Muscle of leg (tissue), 11 donors: ENCODE data around the gene PHTF1. TPM values are rescaled to one million over a fixed set of nuclear protein-coding genes. Genes with fewer than 3 reads are reported as not detected.

ENCODE experiments used
- DNase-seq: peaks from one replicate; pipeline ENCODE4 v3.0.0; 2013
- H3K27ac ChIP-seq: one replicate; pipeline ENCODE4 v1.5.1; 2013; ENCODE audit warnings: mild to moderate bottlenecking, low read length, control low read depth
- H3K27me3 ChIP-seq: one replicate; pipeline ENCODE4 v1.6.1; 2013; ENCODE audit warnings: low read length; ENCODE audit not compliant: control insufficient read depth, insufficient read depth
- H3K36me3 ChIP-seq: one replicate; pipeline ENCODE4 v1.6.1; 2013; ENCODE audit warnings: low read length; ENCODE audit not compliant: control insufficient read depth, insufficient read depth
- H3K4me1 ChIP-seq: one replicate; pipeline ENCODE4 v1.6.1; 2013; ENCODE audit warnings: low read length; ENCODE audit not compliant: control insufficient read depth, insufficient read depth
- H3K4me3 ChIP-seq: one replicate; pipeline ENCODE4 v1.5.1; 2013; ENCODE audit warnings: low read length, control low read depth
- H3K9me3 ChIP-seq: replicated peaks from 2 replicates; pipeline ENCODE4 v1.6.1; 2013; ENCODE audit warnings: low read depth, low read length; ENCODE audit not compliant: control insufficient read depth
- WGBS: methylation state at CpG from one replicate; pipeline ENCODE4 v1.1.5; 2013; ENCODE audit warnings: missing lambda C conversion rate; ENCODE audit not compliant: insufficient coverage; 5-methylcytosine and 5-hydroxymethylcytosine counted together
- polyA plus RNA-seq, 8 donors: library from polyadenylated mRNA; unstranded; fragments of 120-200 nt; gene quantifications; one replicate each; pipeline versions ENCODE4 v1.2.1 to v1.2.3, GENCODE V29; 2013; ENCODE audit warnings: inconsistent platforms in 1 of 8, low replicate concordance in 1 of 8; ENCODE audit not compliant: insufficient read length in 8 of 8, insufficient read depth in 1 of 8
- total RNA-seq: library from RNA; stranded (reverse); fragments of 120-200 nt; gene quantifications from one replicate; pipeline ENCODE4 v1.2.4, GENCODE V29; 2013

Gene PHTF1
- total and polyA plus RNA-seq, 9 donors = 10.1 to 15.9 (median 11.4) TPM

GRCh38 chr1:113793878-113794834, 34.9 kb upstream of the PHTF1 start:
- DNase-seq = no peak
- no peak overlapping the region for H3K27ac ChIP-seq
- H3K4me1 ChIP-seq = no peaks in the 10 kb centered on the region
- H3K36me3 ChIP-seq = peaks cover 9% of the 10 kb centered on the region
- no peak overlapping the region for H3K4me3 ChIP-seq
- no peaks in the 10 kb centered on the region for H3K27me3 ChIP-seq
- WGBS = 97% methylated on average over 5 of the region's 9 CpGs
- no peaks in the 10 kb centered on the region for H3K9me3 ChIP-seq

- no peaks in the 10 kb centered on the region for H3K27me3 ChIP-seq
- no peaks in the 10 kb centered on the region for H3K9me3 ChIP-seq
- WGBS = 60% methylated on average over 1 of the region's 1 CpG
- no peak overlapping the region for H3K4me3 ChIP-seq
- no peaks in the 10 kb centered on the region for H3K4me1 ChIP-seq
- H3K36me3 ChIP-seq = peaks cover 9% of the 10 kb centered on the region
- H3K27ac ChIP-seq = no peak overlapping the region
- no peak for DNase-seq
Measured at GRCh38 chr1:113792986-113793385, 33.7 kb upstream of the PHTF1 start.

GRCh38 chr1:113792471-113792870, 33.2 kb upstream of the PHTF1 start:
- Histone ChIP-seq H3K4me1 (no peaks in the 10 kb centered on the region), H3K27ac (no peak overlapping the region), H3K36me3 (peaks cover 9% of the 10 kb centered on the region), H3K27me3 (no peaks in the 10 kb centered on the region), H3K9me3 (no peaks in the 10 kb centered on the region), H3K4me3 (no peak overlapping the region)
- WGBS = no CpG with 5 or more reads among the region's 5 CpGs
- no peak for DNase-seq

GRCh38 chr1:113788802-113789201, 29.5 kb upstream of the PHTF1 start:
- no peak overlapping the region for H3K27ac ChIP-seq
- no peak for DNase-seq
- no CpG with 5 or more reads among the region's 3 CpGs for WGBS
- peaks cover 5% of the 10 kb centered on the region for H3K4me1 ChIP-seq
- no peaks in the 10 kb centered on the region for H3K27me3 ChIP-seq
- H3K4me3 ChIP-seq = no peak overlapping the region
- peaks cover 7% of the 10 kb centered on the region for H3K36me3 ChIP-seq
- H3K9me3 ChIP-seq = no peaks in the 10 kb centered on the region

- peaks cover 10% of the 10 kb centered on the region for H3K4me1 ChIP-seq
- WGBS = no CpG with 5 or more reads among the region's 3 CpGs
- H3K9me3 ChIP-seq = no peaks in the 10 kb centered on the region
Measured at GRCh38 chr1:113787663-113788062, 28.4 kb upstream of the PHTF1 start.

GRCh38 chr1:113786069-113786468, 26.8 kb upstream of the PHTF1 start:
- Histone ChIP-seq H3K4me3 (no peak overlapping the region), H3K9me3 (no peaks in the 10 kb centered on the region), H3K27me3 (no peaks in the 10 kb centered on the region), H3K36me3 (peaks cover 3% of the 10 kb centered on the region), H3K4me1 (peaks cover 14% of the 10 kb centered on the region), H3K27ac (no peak overlapping the region)
- WGBS = no CpG with 5 or more reads among the region's 1 CpG
- DNase-seq = no peak

More at GRCh38 chr1:113787663-113788062, 28.4 kb upstream of the PHTF1 start:
- no peak overlapping the region for H3K4me3 ChIP-seq
- H3K27ac ChIP-seq = no peak overlapping the region
- peaks cover 7% of the 10 kb centered on the region for H3K36me3 ChIP-seq
- H3K27me3 ChIP-seq = no peaks in the 10 kb centered on the region
- no peak for DNase-seq

GRCh38 chr1:113784104-113784779, 25.0 kb upstream of the PHTF1 start:
- 81% methylated on average over 2 of the region's 5 CpGs for WGBS
- H3K4me3 ChIP-seq = no peak overlapping the region

GRCh38 chr1:113783254-113784103, 24.2 kb upstream of the PHTF1 start:
- Histone ChIP-seq H3K4me1 (peaks cover 14% of the 10 kb centered on the region), H3K36me3 (no peaks in the 10 kb centered on the region), H3K27ac (peak overlapping the region; percentile 31), H3K9me3 (no peaks in the 10 kb centered on the region), H3K4me3 (no peak overlapping the region), H3K27me3 (no peaks in the 10 kb centered on the region)
- peak; percentile 83 for DNase-seq
- 0% methylated on average over 1 of the region's 4 CpGs for WGBS

More at GRCh38 chr1:113784104-113784779, 25.0 kb upstream of the PHTF1 start:
- Histone ChIP-seq H3K36me3 (peaks cover under 1% of the 10 kb centered on the region), H3K9me3 (no peaks in the 10 kb centered on the region), H3K27me3 (no peaks in the 10 kb centered on the region), H3K27ac (peak overlapping the region; percentile 32), H3K4me1 (peaks cover 14% of the 10 kb centered on the region)
- DNase-seq = peak; percentile 15

GRCh38 chr1:113782406-113782805, 23.1 kb upstream of the PHTF1 start:
- H3K27me3 ChIP-seq = no peaks in the 10 kb centered on the region
- peak; percentile 39 for DNase-seq
- no peaks in the 10 kb centered on the region for H3K9me3 ChIP-seq
- H3K27ac ChIP-seq = no peak overlapping the region
- H3K4me3 ChIP-seq = no peak overlapping the region
- H3K4me1 ChIP-seq = peaks cover 14% of the 10 kb centered on the region
- no CpG with 5 or more reads among the region's 2 CpGs for WGBS
- H3K36me3 ChIP-seq = no peaks in the 10 kb centered on the region
